Adrenal gland (tissue), 5 donors: ENCODE measurements around the gene CIB1.

Source experiments
- POLR2A ChIP-seq, 2 donors: fragments of 450-650 bp; IDR thresholded peaks; one replicate each; pipeline ENCODE4 v1.6.1; 2017; ENCODE audit warnings: antibody characterized with exemption in 2 of 2, mild to moderate bottlenecking in 2 of 2, moderate library complexity in 1 of 2
- TF ChIP-seq, protein P1 (sequence below), 6 experiments: fragments of 450-650 bp in 4 of 6; fragments of 200-600 bp in 2 of 6; sonication (generic) in 1 of 6; IDR thresholded peaks; 1 replicate in 5 of 6; 2 replicates in 1 of 6; pipeline versions ENCODE4 v1.5.1 to v1.8.0; 2016 to 2021; ENCODE audit warnings: antibody characterized with exemption in 6 of 6, mild to moderate bottlenecking in 2 of 6, moderate library complexity in 1 of 6
- donor health status: DM: no; HTN: no; CAD: no.

DNA sequence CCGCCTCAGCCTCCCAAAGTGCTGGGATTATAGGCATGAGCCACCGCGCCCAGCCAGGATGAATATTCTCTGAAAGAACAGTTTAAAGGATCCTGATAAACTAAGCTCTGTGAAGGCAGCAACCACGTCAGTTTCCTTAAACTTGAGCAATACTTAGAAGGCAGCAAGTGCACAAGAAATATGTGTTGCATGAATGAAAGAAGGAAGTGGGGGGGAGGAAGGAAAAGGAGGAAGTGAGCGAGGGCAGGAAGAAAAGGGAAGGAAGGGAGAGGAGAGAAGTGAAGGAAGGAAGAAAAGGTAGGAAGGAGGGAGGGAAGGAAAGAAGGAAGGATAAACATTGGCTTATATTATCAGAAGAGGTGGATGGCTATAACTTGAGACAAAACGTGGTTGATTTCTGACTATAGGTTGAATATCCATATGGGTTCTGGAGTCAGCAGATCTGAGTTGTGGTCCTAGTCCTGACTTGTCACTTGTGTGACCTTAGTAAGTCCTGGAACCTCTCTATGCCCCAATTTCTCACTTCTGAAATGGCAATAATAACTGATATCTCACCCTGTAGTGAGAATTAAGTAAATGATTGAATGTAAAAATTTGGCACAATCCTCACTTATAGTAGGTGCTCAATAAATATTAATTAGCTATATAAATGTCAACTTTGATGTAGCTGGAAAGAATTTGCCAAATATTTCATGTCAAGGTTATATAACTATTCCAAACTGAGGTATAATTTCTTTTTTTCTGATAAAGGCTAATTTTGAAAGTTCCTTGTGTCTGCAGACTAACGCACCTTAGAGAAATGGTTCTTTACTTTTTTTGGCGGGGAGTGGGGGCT lies 44.6 kb downstream of the CIB1 start:
- TF ChIP-seq POLR2A (IDR thresholded peaks at IDR 0.05): no peak
- TF ChIP-seq, protein P1, sequence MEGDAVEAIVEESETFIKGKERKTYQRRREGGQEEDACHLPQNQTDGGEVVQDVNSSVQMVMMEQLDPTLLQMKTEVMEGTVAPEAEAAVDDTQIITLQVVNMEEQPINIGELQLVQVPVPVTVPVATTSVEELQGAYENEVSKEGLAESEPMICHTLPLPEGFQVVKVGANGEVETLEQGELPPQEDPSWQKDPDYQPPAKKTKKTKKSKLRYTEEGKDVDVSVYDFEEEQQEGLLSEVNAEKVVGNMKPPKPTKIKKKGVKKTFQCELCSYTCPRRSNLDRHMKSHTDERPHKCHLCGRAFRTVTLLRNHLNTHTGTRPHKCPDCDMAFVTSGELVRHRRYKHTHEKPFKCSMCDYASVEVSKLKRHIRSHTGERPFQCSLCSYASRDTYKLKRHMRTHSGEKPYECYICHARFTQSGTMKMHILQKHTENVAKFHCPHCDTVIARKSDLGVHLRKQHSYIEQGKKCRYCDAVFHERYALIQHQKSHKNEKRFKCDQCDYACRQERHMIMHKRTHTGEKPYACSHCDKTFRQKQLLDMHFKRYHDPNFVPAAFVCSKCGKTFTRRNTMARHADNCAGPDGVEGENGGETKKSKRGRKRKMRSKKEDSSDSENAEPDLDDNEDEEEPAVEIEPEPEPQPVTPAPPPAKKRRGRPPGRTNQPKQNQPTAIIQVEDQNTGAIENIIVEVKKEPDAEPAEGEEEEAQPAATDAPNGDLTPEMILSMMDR (IDR thresholded peaks at IDR 0.05): no peak
